GM10266 (cell line): Measurements from ENCODE around the gene MEDAG.
A peak's percentile ranks its signal among the peaks of the same experiment; 100 is the strongest.

Experiments
- DNase-seq: peaks from one replicate; pipeline ENCODE4 v3.0.0; 2012; ENCODE audit errors: extremely low spot score
- CTCF ChIP-seq: IDR thresholded peaks from 2 replicates; pipeline ENCODE4 v1.5.1; 2012; ENCODE audit warnings: mild to moderate bottlenecking, low read depth; ENCODE audit not compliant: control insufficient read depth, insufficient read depth; ENCODE audit errors: missing control alignments

The MEDAG gene

GRCh38 chr13:30863231-30863630, 42.8 kb upstream of the MEDAG start:
- no peak for TF ChIP-seq CTCF
- no peak for DNase-seq

GRCh38 chr13:30863796-30864195, 42.3 kb upstream of the MEDAG start:
- no peak for TF ChIP-seq CTCF

GRCh38 chr13:30864433-30865122, 41.5 kb upstream of the MEDAG start:
- DNase-seq: no peak

More at GRCh38 chr13:30863796-30864195, 42.3 kb upstream of the MEDAG start:
- no peak for DNase-seq

GRCh38 chr13:30865123-30866049, 40.7 kb upstream of the MEDAG start:
- peak; percentile 89 for TF ChIP-seq CTCF

More at GRCh38 chr13:30864433-30865122, 41.5 kb upstream of the MEDAG start:
- TF ChIP-seq CTCF: no peak

GRCh38 chr13:30866677-30867076, 39.4 kb upstream of the MEDAG start:
- no peak for TF ChIP-seq CTCF
- no peak for DNase-seq

More at GRCh38 chr13:30865123-30866049, 40.7 kb upstream of the MEDAG start:
- peak; percentile 77 for DNase-seq

GRCh38 chr13:30867089-30867669, 38.9 kb upstream of the MEDAG start:
- no peak for TF ChIP-seq CTCF
- DNase-seq: no peak
